Measurements from ENCODE around the gene OR8K1.

OR8K1 gene

DNA sequence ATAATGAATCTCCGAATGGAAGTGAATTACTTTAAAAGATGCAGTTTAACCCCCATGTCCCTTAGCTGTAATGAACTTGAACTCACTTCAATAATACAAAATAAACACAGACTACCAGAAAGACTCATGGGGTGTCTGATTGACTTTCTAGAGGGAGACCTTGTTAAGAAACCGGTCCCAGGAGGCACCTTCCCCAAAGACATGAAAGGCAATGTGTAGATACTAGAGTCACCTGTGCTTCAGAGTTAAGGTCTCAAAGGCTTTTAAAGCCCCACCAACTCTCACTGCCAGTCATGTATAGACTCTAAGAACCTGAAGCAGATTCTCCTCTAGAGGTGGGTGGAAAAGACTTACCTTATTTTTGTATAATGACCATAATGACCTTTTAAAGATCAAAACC lies 8.2 kb downstream of the OR8K1 start, which contains the start of gene OR8J1:
Gene OR8J1 (plus strand): TSS at position 301 of the 400 bp plus-strand sequence. CDS start 5,956 bp downstream, outside the sequence.
- TF ChIP-seq ZFX (IDR thresholded peaks at IDR 0.05) (no peak), CTCF (conservative IDR thresholded peaks at IDR 0.05) (no peak)
- H3K27ac ChIP-seq, result no peak within 1 kb of the TSS

GRCh38 chr11:56375324-56375723 lies 29.5 kb downstream of the OR8K1 start, which contains the start of gene OR8U1:
Gene OR8U1, plus strand, starts transcription at chr11:56375624. Its CDS starts 0 bp downstream, at chr11:56375624.
- H3K27ac ChIP-seq, result no peak within 1 kb of the TSS
- TF ChIP-seq ZFX (IDR thresholded peaks at IDR 0.05) (no peak), CTCF (conservative IDR thresholded peaks at IDR 0.05) (no peak)

- H3K27ac ChIP-seq, result no peak overlapping the region
- no peak for TF ChIP-seq ZFX (IDR thresholded peaks at IDR 0.05)
- no peak for TF ChIP-seq CTCF (conservative IDR thresholded peaks at IDR 0.05)
Observed at GRCh38 chr11:56380120-56380519, 34.3 kb downstream of the OR8K1 start.

DNA sequence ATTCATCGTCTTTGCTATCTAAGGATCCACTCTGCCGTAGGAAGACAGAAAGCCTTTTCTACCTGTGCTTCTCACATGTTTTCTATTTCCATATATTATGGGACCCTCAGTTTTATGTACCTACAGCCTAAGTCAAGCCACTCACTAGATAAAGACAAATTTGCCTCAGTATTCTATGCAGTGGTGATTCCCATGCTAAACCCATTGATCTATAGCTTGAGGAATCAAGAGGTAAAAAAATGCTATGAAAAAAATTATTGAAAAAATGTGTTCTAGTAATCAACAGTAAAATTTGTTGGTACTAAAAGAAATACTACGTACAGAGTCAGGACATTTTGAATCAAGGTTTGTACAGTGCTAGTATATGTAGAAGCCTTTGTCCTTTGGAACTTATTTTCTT lies 48.5 kb downstream of the OR8K1 start:
- no peak overlapping the region for H3K27ac ChIP-seq
- TF ChIP-seq CTCF (conservative IDR thresholded peaks at IDR 0.05) (no peak), ZFX (IDR thresholded peaks at IDR 0.05) (no peak)

- no peak overlapping the region for H3K27ac ChIP-seq
- peak; percentile 50 for TF ChIP-seq CTCF (conservative IDR thresholded peaks at IDR 0.05)
- TF ChIP-seq ZFX (IDR thresholded peaks at IDR 0.05), result no peak
Observed at GRCh38 chr11:56396047-56396446, 50.2 kb downstream of the OR8K1 start.

All from C4-2B (cell line).